Astrocyte (in vitro differentiated cells and primary cell): Measurements from ENCODE around the gene PIH1D1.

Experiments
- CTCF ChIP-seq: IDR thresholded peaks from 2 replicates; pipeline ENCODE4 v1.5.1; 2011; ENCODE audit warnings: low read depth, mild to moderate bottlenecking, inconsistent platforms, low read length, moderate library complexity; ENCODE audit not compliant: insufficient read depth
- EZH2 ChIP-seq: IDR thresholded peaks from 2 replicates; pipeline ENCODE4 v1.6.1; 2012; ENCODE audit warnings: mild to moderate bottlenecking, low read length, inconsistent platforms; ENCODE audit not compliant: insufficient read depth

GRCh38 chr19:49489601-49490167 lies 38.1 kb upstream of the PIH1D1 start:
- TF ChIP-seq CTCF = no peak
- no peak for TF ChIP-seq EZH2
